GM23248 (cell line): ENCODE data around the gene CCDC192. TPM values are rescaled to one million over a fixed set of nuclear protein-coding genes. Genes with fewer than 3 reads are reported as not detected.

ENCODE experiments used
- DNase-seq: peaks from one replicate; pipeline ENCODE4 v3.0.0-alpha.2; 2015
- H2AFZ ChIP-seq: fragments of 200-600 bp; sonication (generic); 2 replicates; pipeline ENCODE4 v1.6.1; 2016; ENCODE audit warnings: antibody characterized with exemption
- H3F3A ChIP-seq: fragments of 200-600 bp; sonication (generic); 2 replicates; pipeline ENCODE4 v1.6.1; 2016; ENCODE audit warnings: mild to moderate bottlenecking, antibody characterized with exemption, mixed run types; ENCODE audit not compliant: insufficient read depth
- H3K27ac ChIP-seq: fragments of 200-600 bp; sonication (generic); 2 replicates; pipeline ENCODE4 v1.5.1; 2016; ENCODE audit warnings: mild to moderate bottlenecking
- H3K27me3 ChIP-seq: fragments of 200-600 bp; sonication (generic); replicated peaks from 2 replicates; pipeline ENCODE4 v1.6.1; 2016; ENCODE audit warnings: mild to moderate bottlenecking; ENCODE audit not compliant: insufficient read depth
- H3K36me3 ChIP-seq: fragments of 200-600 bp; sonication (generic); 2 replicates; pipeline ENCODE4 v1.6.1; 2016; ENCODE audit warnings: low read depth, mild to moderate bottlenecking
- H3K4me1 ChIP-seq: fragments of 200-600 bp; sonication (generic); 2 replicates; pipeline ENCODE4 v1.6.1; 2016; ENCODE audit warnings: mild to moderate bottlenecking; ENCODE audit not compliant: insufficient read depth
- H3K4me2 ChIP-seq: fragments of 200-600 bp; sonication (generic); one replicate; pipeline ENCODE4 v1.6.1; 2016; ENCODE audit warnings: mild to moderate bottlenecking; ENCODE audit not compliant: unreplicated experiment
- H3K4me3 ChIP-seq: fragments of 200-600 bp; sonication (generic); 2 replicates; pipeline ENCODE4 v1.5.1; 2016; ENCODE audit warnings: mild to moderate bottlenecking
- H3K79me2 ChIP-seq: fragments of 200-600 bp; sonication (generic); 2 replicates; pipeline ENCODE4 v1.6.1; 2016; ENCODE audit warnings: mild to moderate bottlenecking; ENCODE audit not compliant: insufficient read depth
- H3K9ac ChIP-seq: fragments of 200-600 bp; sonication (generic); 2 replicates; pipeline ENCODE4 v1.6.1; 2016; ENCODE audit warnings: mild to moderate bottlenecking
- H3K9me2 ChIP-seq: fragments of 200-600 bp; sonication (generic); 2 replicates; pipeline ENCODE4 v1.6.1; 2016; ENCODE audit warnings: mixed run types, mild to moderate bottlenecking, moderate library complexity; ENCODE audit not compliant: insufficient read depth
- H3K9me3 ChIP-seq: fragments of 200-600 bp; sonication (generic); one replicate; pipeline ENCODE4 v1.6.1; 2017; ENCODE audit warnings: low read depth
- H4K20me1 ChIP-seq: fragments of 200-600 bp; sonication (generic); 2 replicates; pipeline ENCODE4 v1.6.0; 2016; ENCODE audit not compliant: insufficient read depth
- EZH2 ChIP-seq: fragments of 200-600 bp; sonication (generic); IDR thresholded peaks from 2 replicates; pipeline ENCODE4 v1.6.1; 2018; ENCODE audit warnings: antibody characterized with exemption, mild to moderate bottlenecking; ENCODE audit not compliant: insufficient read depth, poor library complexity, severe bottlenecking
- EZH2phosphoT487 ChIP-seq: fragments of 200-600 bp; sonication (generic); IDR thresholded peaks from 2 replicates; pipeline ENCODE4 v1.6.1; 2018; ENCODE audit warnings: antibody characterized with exemption, moderate library complexity, mild to moderate bottlenecking, low read depth; ENCODE audit not compliant: insufficient read depth
- WGBS, 2 experiments: methylation state at CpG; one replicate each; pipeline ENCODE4 v1.1.6; 2015 to 2017; ENCODE audit warnings: low lambda C conversion rate in 2 of 2, low coverage in 1 of 2; ENCODE audit errors: missing lambda C conversion rate in 2 of 2; 5-methylcytosine and 5-hydroxymethylcytosine counted together
- in situ Hi-C: fragments of 300-500 bp; cut with MboI; formaldehyde crosslinking; loops from 2 replicates; pipeline ENCODE4 v1.15.0; 2020
- polyA plus RNA-seq: library from polyadenylated mRNA; unstranded; fragments of >200 nt; fragmentation: Nextera tagmentation; extraction: Ambion mirVana; gene quantifications from 2 replicates; pipeline ENCODE4 v1.2.1, GENCODE V29; 2016
- total RNA-seq: library from RNA; depleted of rRNA; stranded (reverse); fragments of >200 nt; shearing (Covaris generic); gene quantifications from 2 replicates; pipeline ENCODE4 v1.2.3, GENCODE V29; 2014

CCDC192 gene
- total and polyA plus RNA-seq, 2 experiments from 2014 or later, result 0.40 TPM; not detected in 1

GRCh38 chr5:127920936-127921335, 217.7 kb downstream of the CCDC192 start:
- Histone ChIP-seq H3K9me2 (no peaks in the 10 kb centered on the region), H3K4me2 (no peak overlapping the region), H3K4me3 (no peak overlapping the region), H3K9ac (no peak overlapping the region), H3F3A (no peaks in the 10 kb centered on the region), H3K79me2 (no peaks in the 10 kb centered on the region), H3K9me3 (no peaks in the 10 kb centered on the region), H4K20me1 (no peaks in the 10 kb centered on the region), H3K27ac (no peak overlapping the region), H3K4me1 (no peaks in the 10 kb centered on the region), H3K36me3 (no peaks in the 10 kb centered on the region), H3K27me3 (no peaks in the 10 kb centered on the region), H2AFZ (no peak overlapping the region)
- DNase-seq, result no peak
- in situ Hi-C loops, result no loop called here
- TF ChIP-seq EZH2, result no peak
- TF ChIP-seq EZH2phosphoT487, result no peak

- Histone ChIP-seq H3K4me3 (no peak overlapping the region), H3K4me1 (no peaks in the 10 kb centered on the region), H4K20me1 (no peaks in the 10 kb centered on the region), H3K27me3 (no peaks in the 10 kb centered on the region), H2AFZ (no peak overlapping the region), H3K9ac (no peak overlapping the region), H3K27ac (no peak overlapping the region), H3K9me2 (no peaks in the 10 kb centered on the region), H3K79me2 (no peaks in the 10 kb centered on the region), H3K9me3 (no peaks in the 10 kb centered on the region), H3K4me2 (no peak overlapping the region), H3K36me3 (no peaks in the 10 kb centered on the region), H3F3A (no peaks in the 10 kb centered on the region)
- in situ Hi-C loops, result no loop called here
- no peak for DNase-seq
- 57 to 59% methylated on average over 2 of the region's 2 CpGs for WGBS, 2 experiments
- TF ChIP-seq EZH2, result no peak
- TF ChIP-seq EZH2phosphoT487, result no peak
Observed at GRCh38 chr5:127922603-127923002, 219.4 kb downstream of the CCDC192 start.

DNA sequence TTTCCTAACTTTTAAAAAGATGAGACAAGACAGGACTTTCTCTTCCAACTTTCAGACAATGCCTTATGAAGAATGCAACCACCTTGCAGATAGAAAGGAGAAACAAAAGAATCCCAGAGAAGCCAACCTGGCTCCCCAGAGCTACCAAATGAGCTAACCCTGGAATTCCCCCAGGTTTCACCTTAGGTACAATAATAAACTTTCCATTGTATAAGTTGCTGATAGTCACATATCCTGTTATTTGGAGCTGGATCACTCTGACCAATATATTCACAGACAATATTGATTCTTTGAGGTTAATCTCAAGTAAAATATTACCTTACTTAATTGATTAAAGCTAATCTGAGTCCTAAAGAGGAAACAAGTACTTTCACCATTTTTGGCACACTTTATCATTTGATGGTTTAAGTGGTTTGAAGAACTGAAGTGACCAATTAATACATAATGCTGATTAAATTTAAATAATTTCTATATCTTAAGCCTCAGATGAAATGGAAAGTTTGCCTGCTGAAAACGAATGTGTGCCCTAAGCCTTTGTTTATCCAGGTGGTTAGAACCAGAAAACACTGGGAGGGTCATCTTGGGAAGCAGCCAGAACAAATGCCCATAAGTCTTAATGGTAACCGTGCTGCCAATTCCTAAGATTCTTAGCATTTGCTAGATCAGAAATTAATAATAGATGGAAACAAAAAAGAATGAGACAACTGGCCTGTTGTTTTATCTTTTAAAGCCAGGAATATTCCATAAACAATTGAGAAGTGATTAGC, 220.8 kb downstream of the CCDC192 start:
- Histone ChIP-seq H3K79me2 (no peaks in the 10 kb centered on the region), H3K27ac (no peak overlapping the region), H3K36me3 (no peaks in the 10 kb centered on the region), H3K4me1 (no peaks in the 10 kb centered on the region), H3K9me3 (no peaks in the 10 kb centered on the region), H3K9me2 (no peaks in the 10 kb centered on the region), H4K20me1 (no peaks in the 10 kb centered on the region), H2AFZ (no peak overlapping the region), H3K4me3 (no peak overlapping the region), H3K4me2 (no peak overlapping the region), H3F3A (no peaks in the 10 kb centered on the region), H3K27me3 (no peaks in the 10 kb centered on the region), H3K9ac (no peak overlapping the region)
- WGBS, 2 experiments, result 44 to 52% methylated on average over 2 of the region's 2 CpGs
- DNase-seq, result no peak
- TF ChIP-seq EZH2 (no peak), EZH2phosphoT487 (no peak)
- in situ Hi-C loops, result no loop called here

- H3K27me3 ChIP-seq, result no peaks in the 10 kb centered on the region
- H3K36me3 ChIP-seq, result no peaks in the 10 kb centered on the region
- in situ Hi-C loops, result no loop called here
- DNase-seq, result no peak
- H4K20me1 ChIP-seq, result no peaks in the 10 kb centered on the region
- no peak overlapping the region for H2AFZ ChIP-seq
- H3K27ac ChIP-seq, result no peak overlapping the region
- 92 to 93% methylated on average over 1 of the region's 1 CpG for WGBS, 2 experiments
- TF ChIP-seq EZH2 (no peak), EZH2phosphoT487 (no peak)
- H3K9me2 ChIP-seq, result no peaks in the 10 kb centered on the region
- H3K4me2 ChIP-seq, result no peak overlapping the region
- no peaks in the 10 kb centered on the region for H3K79me2 ChIP-seq
- no peak overlapping the region for H3K4me3 ChIP-seq
- H3K9ac ChIP-seq, result no peak overlapping the region
- no peaks in the 10 kb centered on the region for H3K9me3 ChIP-seq
- no peaks in the 10 kb centered on the region for H3K4me1 ChIP-seq
- no peaks in the 10 kb centered on the region for H3F3A ChIP-seq
Observed at GRCh38 chr5:127924606-127925005, 221.4 kb downstream of the CCDC192 start.
